ENCODE data around the gene PDZRN3.

Gene PDZRN3

DNA sequence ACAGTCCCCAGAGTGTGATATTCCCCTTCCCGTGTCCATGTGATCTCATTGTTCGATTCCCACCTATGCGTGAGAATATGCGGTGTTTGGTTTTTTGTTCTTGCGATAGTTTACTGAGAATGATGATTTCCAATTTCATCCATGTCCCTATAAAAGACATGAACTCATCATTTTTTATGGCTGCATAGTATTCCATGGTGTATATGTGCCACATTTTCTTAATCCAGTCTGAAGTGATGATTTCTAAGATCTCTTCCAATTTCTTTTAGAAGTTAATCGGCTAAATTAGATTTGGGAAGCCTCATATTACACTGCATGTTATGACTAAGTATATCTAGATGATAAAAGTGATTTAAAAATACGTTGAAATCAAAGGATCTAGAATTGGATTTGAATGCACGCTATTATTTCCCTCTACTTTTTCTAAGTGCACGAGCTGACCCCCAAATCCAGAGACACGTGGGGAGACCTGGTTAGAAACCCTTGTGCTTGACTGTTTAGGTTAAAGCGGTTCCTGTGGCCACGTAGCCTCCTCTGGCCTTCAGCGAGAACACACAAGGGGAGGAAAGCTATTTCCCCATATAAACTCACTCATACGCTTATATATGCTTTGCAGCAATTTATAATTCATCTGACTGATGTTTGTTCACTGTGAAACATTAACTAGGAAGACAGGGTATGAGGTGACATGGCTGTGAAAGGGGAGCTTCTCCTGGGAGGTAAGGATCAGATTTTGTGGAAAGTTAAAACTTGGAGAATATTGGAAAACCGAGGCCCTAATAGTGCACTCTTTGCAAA lies 243.8 kb downstream of the PDZRN3 start:
- TF ChIP-seq, protein P1, sequence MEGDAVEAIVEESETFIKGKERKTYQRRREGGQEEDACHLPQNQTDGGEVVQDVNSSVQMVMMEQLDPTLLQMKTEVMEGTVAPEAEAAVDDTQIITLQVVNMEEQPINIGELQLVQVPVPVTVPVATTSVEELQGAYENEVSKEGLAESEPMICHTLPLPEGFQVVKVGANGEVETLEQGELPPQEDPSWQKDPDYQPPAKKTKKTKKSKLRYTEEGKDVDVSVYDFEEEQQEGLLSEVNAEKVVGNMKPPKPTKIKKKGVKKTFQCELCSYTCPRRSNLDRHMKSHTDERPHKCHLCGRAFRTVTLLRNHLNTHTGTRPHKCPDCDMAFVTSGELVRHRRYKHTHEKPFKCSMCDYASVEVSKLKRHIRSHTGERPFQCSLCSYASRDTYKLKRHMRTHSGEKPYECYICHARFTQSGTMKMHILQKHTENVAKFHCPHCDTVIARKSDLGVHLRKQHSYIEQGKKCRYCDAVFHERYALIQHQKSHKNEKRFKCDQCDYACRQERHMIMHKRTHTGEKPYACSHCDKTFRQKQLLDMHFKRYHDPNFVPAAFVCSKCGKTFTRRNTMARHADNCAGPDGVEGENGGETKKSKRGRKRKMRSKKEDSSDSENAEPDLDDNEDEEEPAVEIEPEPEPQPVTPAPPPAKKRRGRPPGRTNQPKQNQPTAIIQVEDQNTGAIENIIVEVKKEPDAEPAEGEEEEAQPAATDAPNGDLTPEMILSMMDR (IDR thresholded peaks at IDR 0.05): no peak
- Histone ChIP-seq H3K9me3 (no peaks in the 10 kb centered on the region), H3K4me1 (no peaks in the 10 kb centered on the region), H3K36me3 (peaks cover 42 to 51% (median 46%) of the 10 kb centered on the region in 3 donors), H3K4me3 (no peak overlapping the region), H3K27me3 (no peaks in the 10 kb centered on the region), H3K27ac (no peak overlapping the region)
- intact Hi-C loops (cut with DNase I; ENCODE audit: low total_unique reads): no loop called here
- no peak for DNase-seq

- H3K36me3 ChIP-seq: peaks cover 28 to 37% (median 31%) of the 10 kb centered on the region in 3 donors
- H3K4me1 ChIP-seq: no peaks in the 10 kb centered on the region
- TF ChIP-seq, protein P1 (IDR thresholded peaks at IDR 0.05): no peak
- no peaks in the 10 kb centered on the region for H3K27me3 ChIP-seq
- H3K9me3 ChIP-seq: no peaks in the 10 kb centered on the region
- DNase-seq: no peak
- H3K4me3 ChIP-seq: no peak overlapping the region
- intact Hi-C loops (cut with DNase I; ENCODE audit: low total_unique reads): no loop called here
- no peak overlapping the region for H3K27ac ChIP-seq
Measured at GRCh38 chr3:73379465-73379864, 245.3 kb downstream of the PDZRN3 start.

DNA sequence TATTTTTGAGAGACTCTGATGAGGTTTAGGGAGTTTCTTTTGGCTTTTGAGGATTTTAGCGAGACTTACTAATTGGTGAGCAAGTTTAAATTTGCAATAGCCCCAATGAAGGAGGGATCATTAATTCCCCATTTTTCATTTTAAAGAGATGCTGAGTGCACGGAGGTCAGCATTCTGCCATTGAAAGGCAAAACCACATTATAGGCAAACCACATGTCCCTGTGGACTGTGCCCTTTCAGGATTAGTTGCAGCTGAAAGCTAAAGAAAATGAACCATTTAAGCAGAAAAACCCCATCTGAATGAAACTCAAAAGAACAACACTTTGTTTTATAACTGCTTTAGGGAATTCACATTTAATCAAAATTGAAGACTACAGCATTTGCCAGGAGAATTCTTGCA lies 246.5 kb downstream of the PDZRN3 start:
- TF ChIP-seq, protein P1 (IDR thresholded peaks at IDR 0.05): no peak
- DNase-seq: no peak
- Histone ChIP-seq H3K4me3 (no peak overlapping the region), H3K9me3 (peaks cover 0 to 6% (median 0%) of the 10 kb centered on the region in 3 donors), H3K27me3 (no peaks in the 10 kb centered on the region), H3K4me1 (no peaks in the 10 kb centered on the region), H3K27ac (no peak overlapping the region), H3K36me3 (peaks cover 15 to 25% (median 19%) of the 10 kb centered on the region in 3 donors)
- intact Hi-C loops (cut with DNase I; ENCODE audit: low total_unique reads): no loop called here

DNA sequence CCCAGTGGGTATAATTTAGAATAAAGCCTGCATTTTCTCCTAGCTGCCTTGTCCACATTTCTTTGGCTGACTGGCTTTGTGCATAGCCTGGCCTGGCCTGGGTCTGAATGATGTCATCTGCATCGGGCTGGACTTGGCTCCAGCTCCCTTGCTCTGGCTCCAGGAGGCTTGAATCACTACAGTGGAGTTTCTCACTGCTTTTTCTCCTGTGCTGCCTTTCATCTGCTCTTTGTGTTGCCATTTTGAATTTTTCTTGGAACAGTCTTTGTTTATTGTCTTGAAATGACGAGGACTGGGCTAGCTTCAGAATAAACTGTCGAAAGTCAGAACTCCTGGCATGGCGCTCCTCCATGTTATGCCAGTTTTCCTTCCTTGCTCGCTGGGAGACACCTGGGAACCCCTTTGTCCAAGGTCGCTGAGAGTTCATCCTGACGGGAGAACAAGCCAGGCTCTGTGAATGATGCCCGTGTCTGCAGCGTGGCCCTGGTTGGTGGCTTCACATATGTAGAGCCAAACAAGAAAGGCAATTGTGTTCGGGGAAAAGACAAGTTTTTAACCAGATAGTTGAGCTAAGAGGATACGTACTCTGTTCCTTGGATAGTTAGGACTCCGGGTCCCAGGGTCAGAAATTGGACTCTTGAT lies 258.9 kb downstream of the PDZRN3 start:
- DNase-seq: peak; percentile 73 to 85
- no peaks in the 10 kb centered on the region for H3K27me3 ChIP-seq
- no peak overlapping the region for H3K4me3 ChIP-seq
- intact Hi-C loops (cut with DNase I; ENCODE audit: low total_unique reads): no loop called here
- no peak overlapping the region for H3K27ac ChIP-seq
- TF ChIP-seq, protein P1 (IDR thresholded peaks at IDR 0.05): no peak
- no peaks in the 10 kb centered on the region for H3K9me3 ChIP-seq
- H3K4me1 ChIP-seq: peaks cover 0 to 10% (median 2%) of the 10 kb centered on the region in 4 donors
- H3K36me3 ChIP-seq: no peaks in the 10 kb centered on the region

GRCh38 chr3:73364517-73364916 lies 260.2 kb downstream of the PDZRN3 start:
- DNase-seq: no peak
- H3K27ac ChIP-seq: no peak overlapping the region
- no peaks in the 10 kb centered on the region for H3K27me3 ChIP-seq
- H3K4me3 ChIP-seq: no peak overlapping the region
- TF ChIP-seq, protein P1 (IDR thresholded peaks at IDR 0.05): no peak
- no peaks in the 10 kb centered on the region for H3K9me3 ChIP-seq
- intact Hi-C loops (cut with DNase I; ENCODE audit: low total_unique reads): no loop called here
- no peaks in the 10 kb centered on the region for H3K36me3 ChIP-seq
- peaks cover 0 to 10% (median 2%) of the 10 kb centered on the region in 4 donors for H3K4me1 ChIP-seq

Data from tibial artery (tissue), 4 donors.